ENCODE data around the gene MTX2.
"Not testable (repeated sequence)": the region's sequence is repeated elsewhere in the genome, so short reads cannot be mapped to it uniquely, and the experiment has no call there.

Gene MTX2

DNA sequence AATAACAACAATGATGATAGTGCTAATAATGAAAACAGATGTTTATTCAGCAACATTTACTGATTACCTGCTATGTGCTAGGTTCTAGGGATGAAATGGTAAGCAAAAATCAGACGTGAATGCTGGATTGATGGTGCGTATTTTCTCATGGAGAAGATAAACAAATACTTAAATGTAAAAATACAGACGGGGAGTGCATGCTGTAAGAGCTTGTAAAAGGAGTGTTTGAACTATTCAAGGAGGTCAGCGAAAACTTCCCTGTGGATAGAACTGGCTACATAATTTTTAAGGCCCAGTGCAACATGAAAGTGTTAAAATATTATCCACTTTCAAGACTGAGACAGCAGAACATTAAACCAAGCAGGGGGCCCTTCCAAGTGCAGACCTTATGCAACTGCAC, 22.1 kb downstream of the MTX2 start:
- no peak for DNase-seq

DNA sequence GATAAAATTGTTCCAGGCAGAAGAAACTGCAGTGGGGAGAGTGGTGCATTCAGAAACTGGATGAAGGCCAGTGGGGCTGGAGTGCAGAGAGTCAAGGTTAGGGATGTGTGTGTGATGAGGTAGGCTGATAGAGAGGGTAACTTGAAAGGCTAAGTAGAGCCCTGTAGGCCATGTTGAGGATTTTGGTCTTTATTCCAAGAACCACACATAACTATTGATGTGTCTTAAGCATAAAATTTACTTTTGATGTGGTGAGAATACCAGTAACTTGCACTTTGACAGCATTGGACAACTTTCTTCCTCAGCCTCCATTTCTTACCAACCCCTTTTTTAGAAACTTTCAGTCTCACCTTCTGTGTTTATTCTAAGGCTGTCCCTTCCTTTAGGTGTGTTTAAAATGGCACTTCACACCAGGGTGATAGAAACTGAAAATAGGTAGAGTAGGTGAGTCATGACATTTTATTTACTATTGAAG, 22.6 kb downstream of the MTX2 start:
- no peak for DNase-seq

DNA sequence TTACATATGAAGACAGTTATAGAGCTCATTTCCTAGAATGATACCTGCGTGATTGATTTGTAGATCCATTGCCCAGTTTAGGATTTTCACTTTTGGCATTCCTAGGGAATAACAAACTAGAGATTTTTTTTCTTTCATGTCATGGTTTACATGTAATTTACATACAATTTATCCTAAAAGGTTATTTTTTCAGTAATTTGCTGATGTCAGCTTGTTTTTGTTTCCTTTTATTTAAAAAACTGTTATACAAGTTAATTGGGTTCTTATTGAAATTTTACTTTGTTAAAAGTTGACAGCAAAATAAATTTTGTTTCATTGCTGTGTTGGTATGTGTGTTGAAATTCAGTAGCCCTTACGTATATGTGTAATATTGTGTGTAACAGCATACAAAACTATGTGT, 23.4 kb downstream of the MTX2 start:
- no peak for DNase-seq

DNA sequence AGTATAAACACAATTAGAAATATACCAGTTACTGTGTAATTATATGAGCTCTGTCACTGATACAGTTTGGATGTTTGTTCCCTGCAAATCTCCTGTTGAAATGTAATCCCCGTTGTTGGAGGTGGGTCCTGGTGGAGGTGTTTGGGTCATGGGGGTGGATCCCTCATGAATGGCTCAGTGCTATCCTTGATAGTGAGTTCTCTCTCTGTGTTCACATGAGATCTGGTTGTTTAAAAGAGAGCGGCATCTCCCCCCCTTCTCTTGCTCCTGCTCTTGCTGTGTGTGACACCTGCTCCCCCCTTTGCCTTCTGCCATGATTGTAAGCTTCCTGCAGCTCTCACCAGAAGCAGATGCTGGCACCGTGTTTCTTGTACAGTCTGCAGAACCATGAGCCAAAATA, 24.1 kb downstream of the MTX2 start:
- DNase-seq: no peak

DNA sequence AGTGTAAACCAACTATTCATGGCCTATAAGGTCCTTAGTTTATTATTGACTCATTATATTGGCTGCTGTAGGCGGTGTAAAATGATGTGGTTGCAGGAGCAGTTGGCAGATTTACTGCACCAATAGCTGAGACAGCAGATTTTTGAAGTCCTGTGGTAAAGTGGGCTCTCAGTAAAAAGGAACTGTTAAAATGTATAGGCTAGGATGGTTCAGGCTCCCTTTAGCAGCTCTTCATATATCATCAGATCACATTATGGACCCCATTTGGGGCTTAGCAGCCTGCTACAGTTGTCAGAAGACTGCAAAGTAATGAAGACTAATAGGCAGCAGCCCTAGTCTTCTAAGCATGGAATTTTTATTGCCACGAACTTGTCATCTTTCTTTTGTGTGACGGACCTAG, 27.8 kb downstream of the MTX2 start:
- no peak for DNase-seq

DNA sequence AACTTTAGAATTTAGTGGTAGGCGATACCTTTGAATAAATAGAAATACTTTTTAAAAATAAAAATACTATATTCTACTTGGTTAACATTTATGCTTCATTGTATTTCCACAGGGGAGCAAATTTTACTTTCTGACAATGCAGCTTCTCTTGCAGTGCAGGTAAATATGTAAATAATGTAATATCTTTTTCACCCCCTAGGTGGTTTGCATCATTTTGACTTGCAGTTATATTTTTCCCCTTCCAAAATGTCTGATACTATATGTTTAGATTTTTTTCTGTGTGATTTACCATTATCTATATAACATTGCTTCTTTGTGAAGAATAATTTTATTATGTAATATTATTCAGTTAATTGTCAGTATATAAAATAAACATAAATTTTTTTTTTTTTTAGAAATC, 28.5 kb downstream of the MTX2 start:
- DNase-seq: no peak

DNA sequence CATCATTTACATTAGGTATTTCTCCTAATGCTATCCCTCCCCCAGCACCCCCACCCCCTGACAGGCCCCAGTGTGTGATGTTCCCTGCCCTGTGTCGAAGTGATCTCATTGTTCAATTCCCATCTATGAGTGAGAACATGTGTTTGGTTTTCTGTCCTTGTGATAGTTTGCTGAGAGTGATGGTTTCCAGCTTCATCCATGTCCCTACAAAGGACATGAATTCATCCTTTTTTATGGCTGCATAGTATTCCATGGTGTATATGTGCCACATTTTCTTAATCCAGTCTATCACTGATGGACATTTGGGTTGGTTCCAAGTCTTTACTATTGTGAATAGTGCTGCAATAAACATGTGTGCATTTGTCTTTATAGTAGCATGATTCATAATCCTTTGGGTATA, 36.8 kb downstream of the MTX2 start:
- not testable (repeated sequence) for DNase-seq

DNA sequence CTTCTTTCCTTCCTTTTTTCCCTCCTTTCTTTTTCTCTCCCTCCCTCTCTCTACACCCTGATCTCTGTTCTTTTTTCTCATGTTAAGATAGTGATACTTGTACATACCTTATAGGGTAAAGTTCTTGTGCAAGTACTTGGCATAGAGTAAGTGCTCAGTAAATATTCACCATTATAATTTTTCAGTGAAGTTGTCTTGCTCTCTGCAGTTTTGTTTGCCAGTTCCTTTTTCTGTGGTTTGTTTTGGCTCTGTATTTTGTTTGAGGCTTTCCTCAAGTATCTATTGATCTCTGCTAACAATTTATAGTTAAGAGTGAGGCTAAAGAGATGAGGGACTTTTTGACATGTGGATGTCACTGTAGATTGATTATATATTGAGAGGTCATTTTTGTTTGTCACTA, 48.0 kb downstream of the MTX2 start:
- DNase-seq: peak; percentile 6

DNA sequence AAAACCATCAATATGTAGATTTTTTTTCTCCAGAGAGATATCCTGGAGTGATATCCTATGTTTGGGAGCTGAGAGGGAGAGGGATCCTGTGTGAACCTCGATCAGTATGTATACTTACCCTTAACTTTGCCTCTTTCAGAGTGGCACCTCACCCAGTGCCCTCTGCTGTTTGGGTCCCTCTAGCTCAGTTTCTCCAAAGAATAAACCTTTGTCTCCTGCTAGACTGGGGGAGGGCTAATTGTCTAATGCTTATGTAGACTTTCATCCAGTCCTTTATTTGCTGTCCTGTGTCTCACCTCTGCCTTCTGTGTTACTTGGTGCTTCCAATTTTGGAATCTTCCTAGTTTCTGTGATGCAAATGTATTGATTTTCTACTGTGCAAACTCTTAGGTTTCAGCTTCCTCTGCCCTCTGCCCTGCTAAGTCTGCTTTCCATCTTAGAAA, 48.4 kb downstream of the MTX2 start:
- no peak for DNase-seq

DNA sequence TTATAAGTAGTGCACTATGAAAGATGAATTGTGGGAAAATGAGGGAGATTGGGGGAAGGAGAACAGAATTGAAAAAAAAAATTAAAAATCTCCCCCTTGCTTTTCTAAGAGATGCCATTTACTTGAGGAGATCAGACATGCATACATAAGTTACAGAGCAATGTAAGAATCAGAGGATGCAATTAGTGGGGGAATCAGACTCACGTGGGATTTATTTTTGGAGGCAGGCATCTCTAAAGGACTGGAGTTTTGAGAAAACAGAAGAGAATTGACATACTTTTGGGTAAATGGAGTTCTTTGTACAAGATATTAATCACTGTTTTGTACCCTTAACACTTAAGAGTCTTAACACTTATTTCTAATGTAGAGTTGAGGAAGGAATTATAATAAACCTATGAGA, 52.7 kb downstream of the MTX2 start:
- DNase-seq: no peak

DNA sequence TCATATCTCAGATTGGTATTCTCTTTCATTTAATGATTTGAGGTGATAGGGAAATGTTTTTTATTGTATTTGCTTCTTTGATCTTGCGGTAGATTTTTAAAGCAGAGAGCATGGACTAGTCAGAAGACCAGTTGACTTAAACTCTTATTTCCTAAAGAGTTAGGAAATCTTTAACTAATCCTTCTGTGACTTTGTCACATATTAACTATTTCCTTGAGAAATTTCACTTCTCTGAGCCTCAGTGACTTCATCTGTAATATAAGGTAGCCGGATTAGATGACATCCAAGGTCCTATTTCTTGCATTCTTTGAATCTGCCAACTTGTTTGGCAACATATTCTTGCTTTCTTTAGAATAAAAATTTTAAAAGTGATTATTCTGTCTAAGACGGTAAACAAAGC, 55.6 kb downstream of the MTX2 start:
- no peak for DNase-seq

DNA sequence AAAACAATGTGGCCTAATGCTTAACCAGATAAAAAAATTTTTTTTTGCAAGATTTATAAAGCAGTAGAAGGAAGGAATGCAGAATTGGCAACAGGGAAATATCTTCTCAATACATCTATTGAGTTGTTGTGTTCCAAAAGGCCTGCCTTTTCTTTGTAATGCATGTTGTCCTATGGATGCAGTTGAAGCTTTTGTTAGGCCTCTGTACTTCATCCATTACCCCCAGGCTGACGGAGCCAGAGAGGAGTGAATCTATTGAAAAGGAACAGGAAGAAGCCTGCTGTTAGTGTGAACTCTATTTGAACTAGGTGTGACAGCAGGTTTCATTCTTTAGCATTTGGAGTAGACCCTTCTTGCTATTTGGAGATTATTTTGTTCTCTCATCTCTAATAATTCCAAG, 56.5 kb downstream of the MTX2 start:
- peak; percentile 45 for DNase-seq

DNA sequence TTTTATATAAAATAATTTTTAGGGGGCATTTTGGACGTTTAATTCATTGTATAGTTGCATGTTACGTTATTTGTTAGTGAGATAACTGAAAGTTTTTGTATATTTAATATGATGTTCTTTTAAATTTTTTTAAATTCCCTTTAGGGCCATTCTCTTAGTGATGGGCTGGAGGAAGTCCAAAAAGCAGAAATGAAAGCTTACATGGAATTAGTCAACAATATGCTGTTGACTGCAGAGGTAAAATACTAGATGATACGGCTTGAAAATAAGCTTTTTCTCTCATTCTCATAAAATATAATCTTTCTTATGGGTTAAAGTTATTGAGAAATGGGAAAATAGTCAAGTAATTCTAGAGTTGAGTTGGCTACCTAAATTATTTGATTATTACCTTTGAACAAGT, 58.9 kb downstream of the MTX2 start:
- no peak for DNase-seq

DNA sequence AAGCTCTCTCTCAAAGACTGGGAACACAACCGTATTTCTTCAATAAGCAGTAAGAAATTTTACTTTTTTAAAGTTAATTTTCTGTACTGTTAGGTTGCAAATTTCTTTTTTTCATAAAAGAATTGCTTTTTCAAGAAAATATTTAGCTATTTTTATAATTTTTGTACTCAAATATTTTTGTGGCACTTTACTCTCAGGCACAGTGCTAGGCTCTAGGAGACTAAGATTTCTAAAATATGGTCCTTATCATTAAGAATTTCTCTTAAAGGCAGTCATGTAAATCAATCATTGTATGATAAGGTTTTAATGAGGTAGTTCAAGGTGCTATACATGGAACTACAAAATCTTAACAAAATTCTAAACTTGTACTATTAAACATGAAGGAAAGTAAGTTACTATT, 61.4 kb downstream of the MTX2 start:
- DNase-seq: no peak

DNA sequence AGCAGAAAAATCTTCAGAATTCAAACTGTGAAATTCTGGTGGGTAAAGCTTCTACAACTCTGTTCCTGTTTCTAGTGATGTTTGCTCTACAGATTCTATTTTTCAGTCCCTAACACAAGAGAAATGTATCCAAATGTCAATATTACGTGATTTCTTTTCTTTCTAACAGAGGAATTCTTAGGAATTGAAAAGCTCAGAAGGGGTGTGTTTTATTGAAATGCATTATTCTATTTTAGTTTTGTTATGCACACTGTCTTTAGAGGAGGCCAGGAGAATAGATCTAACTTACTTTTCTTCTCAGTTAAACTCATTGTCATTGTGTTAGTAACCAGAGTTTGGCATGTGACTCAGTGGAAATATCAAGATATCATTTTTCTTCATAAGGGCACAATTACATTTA, 62.4 kb downstream of the MTX2 start:
- DNase-seq: no peak

DNA sequence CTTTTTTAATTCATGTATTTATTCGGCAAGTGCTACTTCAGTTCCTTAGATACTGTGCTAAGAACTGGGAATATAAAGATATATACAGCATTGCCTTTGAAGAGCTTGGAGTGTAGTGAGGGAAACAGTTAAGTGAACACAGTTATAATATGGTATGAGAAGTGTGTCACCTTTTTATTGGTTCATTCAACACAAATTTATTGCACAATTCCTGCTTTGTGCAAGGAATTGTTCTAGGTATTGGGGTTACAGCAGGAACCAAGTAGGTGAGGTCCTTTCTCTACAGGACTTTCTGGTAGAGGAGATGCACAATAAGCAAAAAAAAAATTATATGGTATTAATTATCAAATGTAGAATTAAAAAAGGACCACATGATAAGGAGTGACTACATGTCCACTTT, 65.5 kb downstream of the MTX2 start:
- no peak for DNase-seq

DNA sequence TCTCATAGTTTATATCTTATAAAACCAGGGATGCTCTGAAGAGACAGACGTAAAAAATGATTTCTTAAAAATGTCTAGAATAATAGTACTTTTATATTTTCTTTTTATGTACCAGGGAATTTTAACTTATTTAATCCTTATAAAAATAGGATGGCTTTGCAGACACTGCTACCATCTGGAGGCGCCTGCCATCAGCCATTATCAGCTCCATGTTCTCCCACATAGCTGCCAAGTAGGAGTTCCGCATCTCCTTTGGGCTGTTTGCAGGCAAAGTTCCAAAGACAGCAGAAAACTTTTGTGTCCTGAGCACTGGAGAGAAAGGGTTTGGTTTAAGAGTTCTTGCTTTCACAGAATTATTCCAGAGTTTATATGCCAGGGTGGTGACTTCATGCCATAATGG, 69.2 kb downstream of the MTX2 start:
- no peak for DNase-seq

DNA sequence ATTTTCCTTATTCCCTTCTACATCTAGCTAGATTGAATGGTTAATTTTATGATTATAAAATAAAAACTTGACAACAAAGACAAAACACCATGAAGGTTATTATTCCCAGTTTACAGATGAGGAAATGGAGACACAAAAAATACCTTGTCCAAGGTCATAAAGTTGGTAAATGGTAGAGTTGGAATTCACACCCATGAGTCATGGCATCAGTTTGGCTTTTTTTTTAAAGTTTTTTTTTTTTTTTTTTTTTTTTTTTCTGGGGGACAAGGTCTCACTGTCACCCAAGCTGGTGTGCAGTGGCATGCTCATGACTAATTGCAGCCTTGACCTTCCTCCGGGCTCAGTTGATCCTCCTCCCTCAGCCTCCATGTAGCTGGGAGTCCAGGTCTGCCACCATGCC, 70.0 kb downstream of the MTX2 start:
- no peak for DNase-seq

DNA sequence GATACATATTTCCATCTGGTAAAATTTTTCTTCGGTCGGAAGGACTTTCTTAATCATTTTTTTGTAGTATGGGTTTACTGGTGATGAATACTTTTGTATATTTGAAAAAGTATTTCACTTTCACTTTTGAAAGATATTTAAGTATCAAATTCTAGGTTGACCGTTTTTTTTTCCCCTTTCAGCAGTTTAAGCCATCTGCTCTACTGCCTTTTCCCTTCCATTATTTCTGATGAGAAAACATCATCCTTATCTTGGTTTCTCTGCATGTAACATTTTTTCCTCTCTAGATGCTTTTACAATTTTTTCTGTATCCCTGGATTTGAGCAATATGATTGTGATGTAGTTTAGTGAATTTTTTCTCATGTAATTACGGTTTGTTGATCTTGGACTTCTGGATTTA, 87.0 kb downstream of the MTX2 start:
- DNase-seq: no peak

DNA sequence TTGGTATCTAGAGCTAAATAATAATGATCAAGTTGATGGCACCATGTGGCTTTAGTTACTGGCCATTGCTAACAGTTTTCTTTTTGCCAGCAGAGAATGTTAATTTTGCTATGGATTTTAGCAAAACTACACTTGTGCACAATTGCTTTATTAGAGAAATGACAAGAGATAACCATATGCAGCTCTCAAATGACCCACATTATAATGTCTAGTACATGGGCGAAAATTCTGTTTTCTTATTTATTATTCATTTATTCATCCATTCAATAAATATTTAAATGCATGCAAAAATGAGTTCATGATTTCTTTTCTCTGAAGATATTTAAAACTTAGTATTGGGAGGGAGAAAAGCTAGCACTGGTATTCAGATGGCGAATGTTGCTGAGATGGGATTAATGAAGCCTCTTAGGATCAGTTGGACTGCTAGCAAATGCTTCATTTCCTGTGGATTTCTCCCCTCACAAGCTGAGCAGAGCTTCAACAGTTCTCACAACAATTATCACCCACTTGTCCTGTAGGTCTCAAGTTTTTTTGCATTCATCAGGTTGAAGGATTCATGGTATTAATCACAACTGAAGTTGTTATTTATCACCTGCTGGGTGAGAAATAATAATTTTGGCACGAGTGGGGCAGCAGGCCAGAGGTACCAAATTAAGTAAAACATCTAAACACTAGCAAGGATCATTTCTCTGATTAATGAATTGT, 95.2 kb downstream of the MTX2 start:
- DNase-seq: no peak

DNA sequence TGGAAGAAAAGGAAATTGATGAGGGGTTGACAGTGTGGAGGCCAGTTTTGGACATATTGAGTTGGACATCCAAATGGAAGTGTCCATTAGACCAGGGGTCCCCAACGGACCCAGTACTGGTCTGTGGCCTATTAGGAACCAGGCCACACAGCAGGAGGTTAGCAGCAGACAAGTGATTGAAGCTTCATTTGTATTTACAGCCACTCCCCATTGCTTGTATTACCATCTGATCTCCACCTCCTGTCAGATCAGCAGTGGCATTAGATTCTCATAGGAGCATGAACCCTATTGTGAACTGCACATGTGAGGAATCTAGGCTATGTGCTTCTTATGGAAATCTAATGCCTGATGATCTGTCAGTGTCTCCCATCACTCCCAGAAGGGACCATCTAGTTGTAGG, 99.1 kb downstream of the MTX2 start:
- DNase-seq: no peak

DNA sequence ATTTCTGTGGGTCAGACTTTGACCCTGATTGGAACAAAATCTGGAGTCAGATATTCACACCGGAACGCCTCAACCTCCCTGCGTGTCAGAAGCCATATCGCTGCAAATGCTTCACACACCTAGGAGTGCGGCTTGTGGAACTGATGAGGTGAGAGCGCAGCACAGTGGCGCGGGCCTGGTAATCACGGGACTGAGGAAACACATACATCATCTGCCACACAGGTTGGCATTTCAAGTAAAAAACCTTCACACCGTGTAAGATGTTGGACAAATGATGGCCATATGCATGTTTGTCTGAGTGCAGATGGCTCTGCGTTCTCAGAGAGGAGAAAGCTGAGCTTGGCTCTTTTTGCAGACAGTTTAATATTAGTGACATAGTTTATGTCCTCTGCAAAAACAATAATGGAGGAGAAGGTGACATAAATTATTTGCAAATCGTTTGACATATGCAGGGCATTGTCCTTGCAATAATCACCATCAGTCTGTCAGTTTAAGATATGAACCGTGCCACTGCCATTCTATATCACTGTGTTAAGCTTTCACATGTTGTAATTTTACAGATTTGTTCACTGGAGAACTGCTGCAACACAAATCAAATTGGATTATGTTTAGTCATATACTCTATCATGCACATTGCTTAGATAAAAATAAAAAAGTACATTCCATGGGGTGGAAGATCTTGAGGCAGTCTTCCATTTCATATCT, 101.4 kb downstream of the MTX2 start:
- no peak for DNase-seq

DNA sequence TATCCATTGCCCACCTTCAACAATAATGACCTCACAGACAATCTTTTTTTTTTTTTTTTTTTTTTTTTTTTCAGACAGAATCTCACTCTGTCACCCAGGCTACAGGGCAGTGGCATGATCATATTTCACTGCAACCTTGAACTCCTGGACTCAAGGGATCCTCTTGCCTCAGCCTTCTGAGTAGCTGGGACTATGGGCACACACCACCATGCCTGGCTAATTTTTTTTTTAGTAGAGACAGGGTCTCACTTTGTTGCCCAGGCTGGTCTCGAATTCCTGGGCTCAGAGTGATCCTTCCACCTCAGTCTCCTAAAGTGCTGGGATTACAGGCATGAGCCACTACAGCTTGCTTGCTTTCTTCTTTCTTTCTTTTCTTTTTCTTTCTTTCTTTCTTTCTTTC, 103.9 kb downstream of the MTX2 start:
- not testable (repeated sequence) for DNase-seq

DNA sequence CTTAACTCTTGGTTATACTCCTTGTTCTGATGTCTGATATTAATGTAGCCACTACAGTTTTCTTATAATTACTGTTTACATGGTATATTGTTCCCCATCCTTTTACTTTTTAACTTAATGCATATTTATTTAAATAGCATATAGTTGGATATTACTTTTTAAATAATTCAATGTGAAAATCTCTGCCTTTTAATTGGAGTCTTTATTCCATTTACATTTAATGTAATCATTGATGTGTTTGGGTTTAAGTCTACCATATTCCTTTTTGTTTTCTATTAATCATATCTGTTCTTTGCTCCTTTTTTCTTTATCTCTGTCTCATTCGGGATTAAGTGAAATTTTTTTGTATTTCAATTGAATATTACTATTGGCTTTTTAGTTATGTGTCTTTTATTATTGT, 109.1 kb downstream of the MTX2 start:
- no peak for DNase-seq

DNA sequence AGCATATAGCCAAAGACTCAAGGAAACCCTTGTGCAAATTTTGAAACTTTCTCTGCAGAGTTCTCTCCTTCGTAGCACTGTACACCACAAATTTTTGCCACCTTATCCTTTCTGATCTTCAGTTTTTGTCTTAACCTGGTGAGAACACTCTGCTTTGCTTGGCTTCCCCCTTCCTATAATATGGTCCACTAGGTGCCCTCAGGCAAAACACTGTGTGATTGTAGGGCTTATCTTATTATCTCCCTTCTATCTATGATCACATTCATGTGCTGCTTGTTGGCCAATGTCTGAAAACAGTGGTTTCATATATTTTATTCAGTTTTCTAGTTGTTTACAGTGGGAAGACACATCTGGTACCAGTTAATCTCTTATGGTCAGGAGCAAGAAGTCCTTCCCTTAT, 111.1 kb downstream of the MTX2 start:
- no peak for DNase-seq

Measured in NCI-H345 (cell line).